ENCODE results near the gene H3-3A.
"Not testable (repeated sequence)": the region's sequence is repeated elsewhere in the genome, so short reads cannot be mapped to it uniquely, and the experiment has no call there.

Gene H3-3A

GRCh38 chr1:226086776-226087175 lies 24.3 kb downstream of the H3-3A start:
- no peak for DNase-seq

DNA sequence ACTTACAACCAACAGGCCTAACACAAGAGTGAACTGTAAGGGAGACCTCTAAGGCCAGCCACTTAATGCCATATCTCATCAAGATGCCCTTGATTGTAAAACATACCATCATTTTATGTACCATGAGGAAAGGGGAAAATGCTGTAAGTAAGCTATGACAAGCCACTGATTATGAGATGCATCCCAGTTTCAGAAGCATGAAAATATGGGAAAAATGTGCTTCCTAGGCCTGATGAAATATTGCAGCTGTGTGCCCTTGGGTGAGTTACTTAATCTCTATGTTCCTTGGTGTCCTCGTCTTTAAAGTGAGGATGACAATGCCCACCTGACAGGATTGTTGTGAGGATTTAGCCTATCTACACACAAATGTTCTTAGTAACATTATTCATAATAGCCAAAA lies 28.9 kb downstream of the H3-3A start:
- no peak for DNase-seq

DNA sequence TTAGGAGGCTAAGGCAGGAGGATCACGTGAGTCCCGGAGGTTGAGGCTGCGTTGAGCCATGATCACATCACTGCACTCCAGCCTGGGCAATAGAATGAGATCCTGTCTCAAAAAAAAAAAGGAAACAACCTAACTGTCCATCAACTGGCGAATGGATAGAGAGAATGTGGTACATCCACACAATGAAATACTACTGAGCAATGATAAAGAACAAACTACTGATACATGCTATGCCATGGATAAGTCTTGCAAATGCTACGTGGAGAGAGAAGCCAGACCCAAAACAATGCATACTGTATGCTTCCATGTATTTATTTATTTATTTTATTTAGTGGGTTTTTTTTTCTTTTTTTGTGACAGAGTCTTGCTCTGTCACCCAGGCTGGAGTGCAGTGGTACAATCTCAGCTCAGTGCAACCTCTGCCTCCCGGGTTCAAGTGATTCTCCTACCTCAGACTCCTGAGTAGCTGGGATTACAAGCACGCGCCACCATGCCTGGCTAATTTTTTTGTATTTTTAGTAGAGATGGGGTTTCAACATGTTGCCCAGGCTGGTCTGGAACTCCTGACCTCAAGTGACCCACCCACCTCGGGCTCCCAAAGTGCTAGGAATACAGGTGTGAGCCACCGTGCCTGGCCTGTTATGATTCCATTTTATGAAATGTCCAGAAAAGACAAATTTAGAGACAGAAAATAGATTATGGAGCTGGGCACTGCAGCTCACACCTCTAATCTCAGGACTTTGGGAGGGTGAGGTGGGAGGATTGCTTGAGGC lies 29.7 kb downstream of the H3-3A start:
- not testable (repeated sequence) for DNase-seq

GRCh38 chr1:226092965-226093364 lies 30.4 kb downstream of the H3-3A start:
- DNase-seq, result no peak

DNA sequence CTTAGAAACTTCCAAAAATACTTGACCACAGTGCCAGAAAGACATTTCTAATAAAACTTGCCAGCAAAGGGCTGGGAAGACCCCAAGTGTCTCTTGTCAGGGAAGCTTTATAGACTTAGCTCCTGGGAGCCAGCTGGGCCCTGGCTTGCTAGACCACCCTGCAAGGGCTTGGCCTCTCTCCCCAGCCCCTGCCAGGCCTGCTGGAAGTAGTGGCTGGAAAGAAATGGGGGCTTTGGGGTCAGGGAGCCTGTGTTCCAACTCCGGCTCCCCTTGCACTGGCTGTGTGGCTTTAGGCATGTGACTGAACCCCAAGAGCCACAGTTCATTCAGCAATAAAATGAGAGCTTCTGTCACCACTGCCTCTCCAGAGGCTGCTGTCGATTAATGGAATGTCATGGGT lies 31.1 kb downstream of the H3-3A start:
- no peak for DNase-seq

DNA sequence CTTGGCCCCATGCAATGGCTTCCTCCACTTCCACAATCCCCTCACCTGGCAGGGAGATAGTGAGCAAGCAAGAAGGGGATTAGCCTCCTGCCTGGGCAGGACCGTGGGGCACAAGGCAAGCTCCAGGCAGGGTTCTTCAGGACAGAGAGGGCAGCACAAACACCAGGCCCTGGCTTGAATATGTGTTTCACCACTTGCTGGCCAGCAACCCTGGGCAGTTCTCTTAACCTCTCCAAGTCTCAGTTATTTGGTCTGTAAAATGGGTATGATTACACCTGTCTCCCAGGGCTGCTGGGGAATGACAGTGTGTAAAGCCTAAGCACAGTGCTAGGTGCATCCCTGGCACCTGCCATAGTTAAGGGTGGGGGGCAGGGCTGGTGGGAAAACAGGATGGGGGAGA lies 31.9 kb downstream of the H3-3A start:
- DNase-seq, result no peak

DNA sequence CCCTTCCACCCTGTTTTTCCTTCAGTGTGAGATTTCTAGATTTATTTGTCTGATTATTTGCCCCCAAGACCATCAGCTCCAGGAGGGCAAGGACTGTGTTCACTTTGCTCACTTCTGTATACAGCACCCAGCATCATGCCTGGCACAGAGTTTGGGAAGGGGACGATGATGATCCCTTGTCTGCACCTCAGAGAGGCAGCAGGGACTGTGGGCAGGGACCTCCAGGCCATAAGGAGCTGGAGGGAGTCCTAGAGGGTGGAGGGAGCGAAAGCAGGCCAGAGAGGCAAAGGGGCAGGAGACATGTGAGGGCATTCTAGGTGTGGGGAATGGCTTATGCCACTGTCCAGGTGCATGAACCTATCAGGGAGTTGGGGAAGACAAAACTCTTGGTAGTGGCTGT lies 32.8 kb downstream of the H3-3A start:
- DNase-seq, result no peak

GRCh38 chr1:226097866-226098625 lies 35.5 kb downstream of the H3-3A start:
- no peak for DNase-seq

DNA sequence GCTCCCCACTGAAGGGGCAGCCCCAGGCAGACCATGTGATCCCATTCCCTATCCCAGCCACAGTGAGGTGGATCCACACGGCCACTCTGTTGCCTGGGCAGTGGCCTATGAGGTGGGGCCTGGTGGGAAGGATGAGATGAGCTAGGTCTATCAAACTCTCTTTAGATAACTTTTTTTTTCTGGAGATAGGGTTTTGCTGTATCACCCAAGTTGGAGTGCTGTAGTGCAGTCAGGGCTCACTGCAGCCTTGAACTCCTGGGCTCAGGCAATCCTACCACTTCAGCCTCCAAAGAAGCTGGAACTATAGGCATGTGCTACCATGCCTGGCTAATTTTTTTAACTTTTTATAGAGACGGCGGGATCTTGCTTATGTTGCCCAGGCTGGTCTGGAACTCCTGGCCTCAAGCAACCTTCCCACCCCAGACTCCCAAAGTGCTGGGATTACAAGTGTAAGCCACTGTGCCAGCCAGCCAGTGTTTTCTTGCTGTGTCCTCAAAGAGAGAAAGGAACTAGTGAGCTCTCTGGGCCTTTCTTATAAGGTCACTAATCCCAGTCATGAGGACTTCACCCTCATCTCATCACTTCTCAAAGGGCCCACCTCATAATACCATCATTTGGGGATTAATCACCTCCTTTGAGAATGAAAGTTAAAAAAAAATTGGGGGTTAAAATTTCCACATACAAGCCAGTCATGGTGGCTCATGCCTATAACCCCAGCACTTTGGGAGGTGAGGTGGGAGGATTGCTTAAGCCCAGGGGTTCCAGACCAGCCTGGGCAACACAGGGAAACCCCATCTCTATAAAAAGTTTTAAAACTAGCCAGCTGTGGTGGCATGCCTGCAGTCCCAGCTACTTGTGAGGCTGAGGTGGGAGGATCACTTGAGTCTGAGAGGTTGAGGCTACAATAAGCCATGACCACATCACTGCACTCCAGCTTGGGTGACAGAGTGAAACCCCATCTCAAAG lies 36.6 kb downstream of the H3-3A start:
- no peak for DNase-seq

DNA sequence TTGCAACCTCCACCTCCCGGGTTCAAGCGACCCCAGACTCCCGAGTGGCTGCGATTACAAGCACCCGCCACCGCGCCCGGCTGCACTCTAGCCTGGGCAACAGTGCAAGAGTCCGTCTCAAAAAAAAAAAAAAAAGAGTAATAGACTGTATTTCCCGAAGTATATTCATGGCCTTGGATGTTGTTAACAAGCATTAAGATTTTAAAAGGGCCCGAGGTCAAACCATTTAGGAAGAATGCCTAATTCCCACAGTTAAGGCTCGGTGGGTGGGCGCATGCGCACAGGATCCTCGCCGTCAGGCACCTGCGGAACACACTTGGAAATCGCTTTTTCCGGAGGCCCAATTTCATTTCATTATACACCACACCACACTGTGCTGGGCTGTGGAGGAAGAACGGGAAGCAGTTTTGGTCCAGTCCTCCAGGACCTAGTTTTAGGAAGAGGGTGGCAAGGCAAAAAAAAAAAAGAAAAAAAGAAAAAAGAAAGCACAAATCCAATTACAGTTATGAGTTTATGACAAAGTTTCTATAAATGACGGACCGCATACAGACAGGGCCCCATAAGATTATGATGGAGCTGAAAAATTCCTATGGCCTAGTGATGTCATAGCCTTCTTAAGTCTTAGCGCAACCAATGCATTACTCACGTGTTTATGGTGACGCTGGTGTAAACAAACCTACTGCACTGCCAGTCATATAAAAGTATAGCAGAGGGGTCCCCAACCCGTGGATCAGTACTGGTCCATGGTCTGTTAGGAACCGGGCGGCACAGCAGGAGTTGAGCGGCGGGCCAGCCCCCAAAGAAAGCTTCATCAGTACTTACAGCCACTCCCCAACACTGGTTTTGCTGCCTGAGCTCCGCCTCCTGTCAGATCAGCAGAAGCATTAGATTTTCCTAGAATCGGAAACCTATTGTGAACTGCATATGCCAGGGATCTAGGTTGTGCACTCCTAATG lies 38.2 kb downstream of the H3-3A start:
- peak; percentile 15 for DNase-seq

DNA sequence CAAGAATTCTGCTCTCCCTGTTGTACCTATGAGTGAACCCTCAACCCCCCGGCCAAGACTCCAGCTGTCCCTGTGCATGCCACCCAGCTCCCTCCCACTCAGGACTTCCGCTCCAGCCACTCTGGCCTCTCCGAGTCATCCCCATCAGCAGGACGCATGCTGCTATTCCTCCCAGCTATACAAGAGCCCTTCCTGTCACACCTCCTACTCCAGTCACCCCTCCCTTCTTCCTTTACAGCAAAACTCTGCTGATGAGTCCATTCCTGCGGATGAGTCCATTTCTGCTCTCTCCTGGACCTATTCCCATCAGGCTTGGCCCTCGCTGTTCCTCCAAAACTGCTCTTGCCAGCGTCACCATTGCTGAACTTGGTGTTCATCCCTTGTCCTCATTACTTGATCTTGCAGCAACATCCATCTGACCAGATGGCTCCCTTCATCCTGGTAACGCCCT lies 42.2 kb downstream of the H3-3A start:
- DNase-seq, result no peak

DNA sequence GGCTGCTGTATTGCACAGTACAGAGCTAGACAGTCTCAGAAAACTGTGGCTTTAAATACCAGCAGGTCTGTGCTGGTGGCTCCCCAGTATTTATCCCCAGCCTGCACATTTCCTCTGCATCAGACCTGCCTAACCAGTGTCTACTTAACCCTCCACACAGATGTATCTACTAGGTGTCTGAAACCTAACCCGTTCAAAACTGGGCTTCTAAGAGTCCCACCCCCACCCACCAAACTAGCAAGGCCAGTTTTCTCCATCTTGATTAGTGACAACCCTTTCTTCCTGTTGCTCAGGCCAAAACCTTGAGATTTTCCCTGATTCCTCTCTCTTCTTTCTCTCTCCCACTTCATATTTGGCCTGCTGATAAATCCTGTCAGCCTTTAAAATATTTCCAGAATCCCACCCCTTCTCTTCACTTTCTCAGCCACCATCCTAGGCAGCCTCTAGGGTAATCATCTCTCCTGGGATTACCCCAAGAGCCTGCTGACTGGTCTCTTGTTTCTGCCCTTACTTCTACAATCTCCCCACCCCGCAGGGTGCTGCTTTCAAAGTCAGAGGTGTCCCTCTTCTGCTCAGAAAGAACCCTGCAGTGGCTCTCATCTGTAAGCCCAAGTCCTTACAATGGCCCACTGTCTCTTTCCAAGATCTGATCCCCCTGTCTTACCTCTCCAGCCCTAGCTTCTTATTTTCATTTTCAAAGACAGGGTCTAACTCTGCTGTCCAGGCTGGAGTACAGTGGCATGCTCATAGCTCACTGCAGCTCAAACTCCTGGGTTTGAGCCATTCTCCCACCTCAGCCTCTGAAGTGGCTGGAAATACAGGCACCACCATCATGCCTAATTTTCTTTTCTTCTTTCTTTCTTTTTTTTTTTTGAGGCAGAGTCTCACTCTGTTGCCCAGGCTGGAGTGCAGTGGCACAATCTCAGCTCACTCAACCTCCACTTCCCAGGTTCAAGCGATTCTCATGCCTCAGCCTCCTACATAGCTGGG lies 45.2 kb downstream of the H3-3A start:
- DNase-seq, result no peak

- DNase-seq, result no peak
These were observed 46.7 kb downstream of the H3-3A start for GRCh38 chr1:226108935-226109828.

- peak; percentile 80 for DNase-seq
These were observed 47.3 kb downstream of the H3-3A start for GRCh38 chr1:226109829-226110248.

GRCh38 chr1:226110249-226111097 lies 48.0 kb downstream of the H3-3A start:
- DNase-seq, result peak; percentile 77

DNA sequence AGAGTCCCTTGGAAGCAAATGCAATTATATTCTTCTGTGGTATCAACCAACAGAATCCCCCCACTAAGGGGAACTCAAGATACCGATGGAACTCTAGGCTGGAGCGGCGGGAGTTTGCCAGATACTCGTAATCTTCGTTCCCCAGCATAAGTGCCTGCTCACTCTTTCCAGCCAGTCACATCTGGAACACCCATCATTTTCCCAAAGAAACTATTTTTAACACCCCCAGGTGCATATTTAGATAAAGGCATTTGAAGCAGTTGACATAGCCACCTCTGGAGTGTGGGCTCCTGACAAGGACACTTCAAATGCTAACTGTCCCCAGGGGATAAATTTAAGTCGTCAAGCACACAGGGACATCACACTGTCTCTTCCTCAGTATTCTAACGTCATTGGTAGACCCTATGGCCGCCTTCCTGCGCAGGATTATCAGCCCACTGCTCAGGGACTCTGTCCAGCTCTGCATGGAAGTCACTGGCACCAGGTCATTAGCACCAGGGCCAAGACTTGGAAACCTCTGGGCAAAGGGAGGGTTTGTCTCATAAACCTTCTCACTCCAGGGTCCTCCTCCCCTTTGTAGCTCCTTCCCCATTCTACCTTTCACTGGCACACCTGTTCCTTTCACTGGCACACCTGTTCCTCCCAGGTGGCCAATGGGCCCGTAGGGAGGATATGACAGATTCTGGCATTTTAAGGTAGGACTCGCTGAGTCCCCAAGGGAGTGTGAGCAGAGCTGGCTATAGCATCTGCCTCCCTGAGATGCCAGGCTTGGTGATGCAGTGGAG lies 48.8 kb downstream of the H3-3A start:
- no peak for DNase-seq

- DNase-seq, result no peak
These were observed 49.4 kb downstream of the H3-3A start for GRCh38 chr1:226111883-226112261.

- DNase-seq, result no peak
These were observed 50.1 kb downstream of the H3-3A start for GRCh38 chr1:226112626-226113025.
